Hippocampal formation (tissue), 2 donors: ENCODE results near the gene FRG2C.
A peak's percentile ranks its signal among the peaks of the same experiment; 100 is the strongest.
"Not testable (repeated sequence)": the region's sequence is repeated elsewhere in the genome, so short reads cannot be mapped to it uniquely, and the experiment has no call there.

Experiments
- DNase-seq, 2 donors: peaks; one replicate each; lab custom pipeline; 2025; lab: John Stamatoyannopoulos, UW

The FRG2C gene

DNA sequence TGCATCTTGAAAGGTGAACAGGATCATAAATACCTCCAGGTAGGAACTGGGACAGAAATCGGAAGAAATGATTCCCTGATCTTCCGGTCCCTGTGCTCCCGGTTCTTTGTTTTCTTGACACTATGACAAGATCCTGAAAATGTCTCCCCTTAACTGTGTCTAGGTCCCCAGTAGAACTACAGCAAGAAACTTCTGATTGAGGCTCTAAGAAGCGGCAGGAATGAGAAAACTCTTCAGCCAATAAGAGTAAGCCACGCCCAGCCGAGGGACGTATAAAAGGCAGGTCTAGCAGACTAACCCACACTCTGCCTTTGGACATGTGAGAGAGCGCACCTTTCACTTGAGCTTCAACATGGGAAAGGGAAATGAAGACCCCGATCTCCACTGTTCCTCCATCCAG lies at the start of gene FRG2C:
Gene FRG2C, plus strand, starts transcription at position 301 of the 400 bp plus-strand sequence. Its CDS starts 52 bp downstream, at position 353.
- DNase-seq, result not testable (repeated sequence)

DNA sequence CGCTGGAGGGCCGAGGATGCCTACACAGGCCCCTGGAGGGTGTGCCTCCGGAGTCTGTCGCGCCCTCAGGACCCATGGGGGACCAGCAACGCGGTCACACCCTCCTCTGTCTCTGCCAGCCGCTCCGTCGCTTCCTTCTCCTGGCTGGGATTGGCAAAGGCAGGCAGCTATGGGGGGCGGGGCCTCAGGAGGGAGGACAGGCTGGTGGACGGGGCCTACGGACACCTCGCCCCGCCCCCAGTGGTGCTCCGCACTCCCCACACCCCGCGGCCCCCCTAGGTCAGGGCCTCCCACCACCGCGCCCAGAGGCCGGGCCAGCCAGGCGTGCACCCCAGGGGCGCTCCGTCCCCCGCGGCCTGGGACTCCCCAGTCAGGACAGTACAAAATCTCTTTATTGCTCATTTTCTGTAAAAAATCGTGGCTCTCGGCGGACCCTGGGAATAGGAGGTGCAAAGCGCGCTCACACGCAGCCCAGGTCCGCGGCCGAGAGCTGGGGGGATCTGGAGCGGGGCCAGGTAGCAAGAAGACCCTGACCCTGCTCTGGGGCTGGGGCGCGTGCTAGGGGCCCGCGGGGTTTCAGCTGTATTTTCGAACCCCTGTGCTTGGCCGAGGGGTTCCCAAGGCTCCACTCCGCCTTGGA lies 45.3 kb upstream of the FRG2C start:
- peak in 1 of 2 donors; percentile 8 for DNase-seq

DNA sequence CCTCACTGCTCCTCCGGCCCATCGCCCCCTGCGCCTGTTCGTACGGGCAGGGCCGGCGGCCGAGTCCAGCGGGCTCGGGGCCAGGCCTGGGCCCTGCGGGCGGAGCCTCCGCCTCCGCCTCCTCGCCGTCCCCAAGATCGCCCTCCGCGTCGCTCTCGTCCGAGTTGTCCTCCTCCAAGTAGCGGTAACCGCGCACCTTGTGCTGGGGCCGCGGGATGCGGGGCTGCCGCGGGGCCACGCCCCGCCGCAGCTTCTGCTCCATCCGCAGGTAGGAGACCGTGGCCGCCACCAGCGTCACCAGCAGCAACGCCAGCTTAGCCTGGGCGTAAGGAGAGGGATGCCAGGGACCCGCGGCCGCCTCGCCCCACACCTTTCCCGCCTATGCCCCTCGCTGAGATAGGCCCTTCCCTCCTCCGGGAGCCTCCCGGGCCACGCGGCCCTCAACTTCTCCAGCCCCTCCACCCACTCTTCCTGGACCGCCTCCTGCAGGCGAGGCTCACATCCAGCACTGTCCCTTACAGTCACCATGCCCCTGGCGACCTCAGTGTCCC lies 44.6 kb upstream of the FRG2C start:
- DNase-seq, result not testable (repeated sequence)

DNA sequence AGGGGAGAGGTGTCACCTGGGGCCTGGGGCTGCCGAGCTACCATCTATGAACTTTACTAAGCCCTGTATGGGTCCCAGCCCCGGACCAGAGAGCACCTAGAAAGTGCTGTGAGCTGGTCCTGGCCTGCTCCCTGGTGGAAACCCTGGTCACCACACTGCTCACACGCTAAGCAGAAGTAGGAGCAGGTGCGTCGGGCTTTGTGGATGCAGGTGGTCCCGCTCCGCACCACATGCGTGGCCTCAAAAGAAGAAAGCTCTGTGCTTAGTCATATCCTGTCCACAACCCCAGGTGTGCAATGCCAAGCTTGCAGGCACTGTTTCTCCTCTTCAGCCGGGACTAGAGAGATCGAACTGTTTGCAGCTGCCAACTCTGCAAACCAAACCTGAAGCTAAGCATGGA lies 42.4 kb upstream of the FRG2C start:
- DNase-seq, result not testable (repeated sequence)

DNA sequence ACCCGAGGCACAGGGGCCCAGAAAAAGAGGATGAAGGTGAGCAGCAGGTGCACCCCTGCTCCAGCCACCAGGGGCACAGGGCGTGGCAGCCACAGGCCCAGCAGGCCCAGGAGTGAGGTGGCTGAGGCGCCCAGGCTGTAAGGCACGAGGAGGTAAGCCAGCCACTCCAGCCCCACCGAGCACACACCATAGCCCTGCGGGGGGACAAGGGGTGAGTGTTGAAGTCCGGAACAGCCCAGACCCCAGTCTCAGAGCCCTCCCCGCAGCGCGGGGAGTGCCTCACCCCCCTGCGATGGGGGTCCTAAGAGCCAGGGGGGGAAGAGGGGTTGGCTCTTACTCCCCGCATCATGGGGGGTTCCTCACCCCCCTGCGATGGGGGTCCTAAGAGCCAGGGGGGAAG lies 40.5 kb upstream of the FRG2C start:
- not testable (repeated sequence) for DNase-seq

DNA sequence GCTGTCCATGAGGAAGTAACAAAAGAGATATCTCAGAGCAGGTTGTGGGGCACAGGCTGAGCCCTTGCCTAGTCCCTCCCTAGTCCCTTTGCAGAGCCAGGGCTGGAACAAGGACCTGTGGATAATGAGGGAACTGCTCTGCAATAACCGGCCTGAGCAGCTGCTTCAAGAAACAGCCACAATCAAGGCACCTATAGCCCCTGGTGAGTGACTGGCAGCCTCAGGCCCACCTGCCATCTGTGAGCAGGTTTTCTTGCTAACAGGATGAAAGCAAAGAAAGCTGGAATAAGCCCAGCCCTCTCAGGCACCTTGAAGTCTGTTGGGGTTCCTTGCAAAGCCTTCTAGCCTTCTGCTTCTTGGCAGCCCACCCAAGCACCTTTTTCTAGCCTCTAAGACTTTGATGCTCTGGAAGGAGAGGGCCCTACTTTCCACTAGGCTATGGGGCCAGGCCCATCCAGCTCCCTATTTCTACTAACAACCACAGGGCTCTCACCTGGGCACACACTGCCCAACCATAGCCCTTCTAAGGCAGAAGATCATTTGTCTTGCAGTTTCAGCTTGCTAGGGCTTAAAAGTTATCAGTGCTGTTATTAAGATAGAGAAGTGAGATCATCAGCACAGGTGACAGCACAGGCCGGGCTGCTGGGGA lies 33.1 kb upstream of the FRG2C start:
- DNase-seq, result not testable (repeated sequence)

DNA sequence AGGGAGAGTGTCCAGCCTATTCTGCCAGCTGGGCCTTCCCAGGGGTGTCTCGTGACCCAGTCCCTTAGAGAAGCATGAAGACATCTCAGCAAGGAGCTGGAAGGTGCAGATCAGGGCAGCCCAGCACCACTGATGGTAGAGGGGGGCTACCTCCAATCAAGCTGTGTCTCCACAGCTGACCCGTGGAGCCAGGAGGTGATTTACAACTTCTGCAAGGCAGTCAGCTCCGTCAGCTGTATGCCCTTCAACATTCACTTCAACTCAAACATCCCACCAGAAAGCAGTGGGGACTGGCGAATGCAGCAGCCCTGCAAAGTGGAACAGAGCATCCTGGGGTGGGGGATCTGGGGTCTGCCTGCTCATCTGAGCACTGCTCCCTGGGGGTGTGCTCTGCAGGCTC lies 32.6 kb upstream of the FRG2C start:
- DNase-seq, result no peak

DNA sequence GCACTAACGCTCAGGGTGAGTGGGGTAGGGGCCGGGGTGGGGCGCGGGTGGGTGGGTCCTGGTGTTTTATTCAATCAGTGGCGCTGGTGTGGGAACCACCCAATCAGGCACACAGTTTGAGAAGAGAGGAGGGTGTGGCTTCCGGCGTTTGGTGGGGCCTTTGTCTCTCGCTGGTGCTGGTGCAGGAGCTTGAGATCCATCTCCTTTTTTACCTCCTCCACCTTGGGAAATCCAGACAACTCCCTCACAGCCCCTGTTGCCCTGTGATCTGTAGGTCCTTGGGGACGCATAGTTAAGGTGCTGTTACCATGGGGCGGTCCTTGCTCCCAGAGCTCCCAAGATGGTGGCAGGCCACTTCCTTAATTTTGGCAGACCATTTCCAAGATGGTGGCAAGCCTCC lies 25.2 kb upstream of the FRG2C start:
- DNase-seq, result not testable (repeated sequence)

DNA sequence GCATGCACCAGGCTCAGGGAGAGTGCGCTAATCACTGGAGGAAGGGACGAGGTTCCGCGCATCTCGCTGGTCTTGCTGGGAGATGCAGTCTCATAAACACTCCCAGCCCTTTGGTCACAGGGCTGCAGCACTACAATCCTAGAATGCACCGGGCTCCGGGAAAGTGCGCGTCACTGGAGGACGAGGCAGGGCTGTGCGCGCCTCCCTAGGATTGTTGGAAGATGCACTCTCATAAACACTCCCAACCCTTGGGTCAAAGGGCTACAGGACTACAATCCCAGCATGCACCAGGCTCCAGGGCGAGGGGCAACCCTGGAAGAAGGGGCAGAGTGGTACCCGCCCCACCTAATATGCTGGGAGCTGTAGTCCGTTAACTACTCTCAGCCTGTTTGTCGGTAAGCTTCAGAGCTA lies 23.0 kb upstream of the FRG2C start:
- DNase-seq, result not testable (repeated sequence)

DNA sequence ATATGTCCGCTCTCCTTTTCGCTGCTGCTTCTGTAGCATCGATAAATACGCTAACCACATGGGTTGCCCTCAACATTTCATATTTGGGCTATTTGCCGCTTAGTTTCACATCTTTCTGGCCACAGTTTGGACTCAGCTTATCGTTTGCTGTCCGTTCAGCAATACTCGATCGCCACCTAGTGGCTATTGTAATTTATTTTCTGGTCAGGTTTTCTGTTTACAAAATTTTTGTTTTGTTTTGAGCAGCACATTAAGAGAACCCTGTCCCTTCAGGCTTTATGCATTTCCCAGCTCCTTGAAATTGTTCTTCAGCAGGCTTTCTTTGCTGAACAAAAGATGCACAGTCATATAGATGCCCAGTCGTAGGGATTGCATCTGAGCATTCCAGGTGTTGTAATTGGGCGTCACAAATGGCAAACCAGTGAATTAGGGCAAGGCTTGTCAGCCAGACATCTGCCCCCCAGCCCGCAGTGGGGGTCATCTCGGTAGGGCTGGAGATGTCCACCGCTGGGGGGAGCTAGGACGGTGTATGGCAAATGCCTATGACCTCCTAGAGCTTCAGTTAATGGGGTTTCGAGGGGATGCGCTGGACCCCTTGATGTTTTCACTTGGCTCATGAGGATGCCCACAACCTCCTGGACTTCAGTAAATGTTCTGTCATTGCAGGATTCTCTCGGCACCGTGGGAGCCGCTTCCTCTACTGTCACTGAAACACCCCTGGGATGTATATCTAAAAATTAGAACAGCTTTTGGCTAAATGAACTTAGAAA lies 20.9 kb upstream of the FRG2C start:
- not testable (repeated sequence) for DNase-seq

DNA sequence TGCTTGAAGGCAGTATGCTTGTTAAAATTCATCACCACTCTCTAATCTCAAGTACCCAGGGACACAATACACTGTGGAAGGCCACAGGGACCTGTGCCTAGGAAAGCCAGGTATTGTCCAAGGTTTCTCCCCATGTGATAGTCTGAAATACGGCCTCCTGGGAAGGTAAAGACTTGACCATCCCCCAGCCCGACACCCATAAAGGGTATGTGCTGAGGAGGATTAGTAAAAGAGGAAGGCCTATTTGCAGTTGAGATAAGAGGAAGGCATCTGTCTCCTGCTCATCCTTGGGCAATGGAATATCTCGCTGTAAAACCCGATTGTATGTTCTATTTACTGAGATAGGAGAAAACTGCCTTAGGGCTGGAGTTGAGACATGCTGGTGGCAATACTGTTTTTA lies 18.6 kb upstream of the FRG2C start:
- DNase-seq, result not testable (repeated sequence)

DNA sequence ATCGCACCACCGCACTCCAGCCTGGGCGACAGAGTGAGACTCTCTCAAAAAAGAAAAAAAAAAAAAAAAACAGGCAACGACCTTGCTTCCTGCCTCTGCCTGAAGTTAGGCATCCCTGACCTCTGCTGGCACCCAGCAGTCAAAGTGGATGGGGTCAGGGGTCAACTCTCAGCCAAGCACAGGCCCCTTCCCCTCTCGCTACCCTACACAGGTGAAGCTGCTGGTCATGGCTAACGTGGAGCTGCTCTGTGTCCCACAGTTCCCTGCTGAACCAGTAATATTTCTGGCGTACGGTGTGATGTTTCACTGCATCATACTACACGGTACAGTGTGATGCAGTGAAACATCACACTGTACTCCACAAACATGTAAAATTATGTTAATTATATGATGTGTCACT lies 13.9 kb upstream of the FRG2C start:
- no peak for DNase-seq

DNA sequence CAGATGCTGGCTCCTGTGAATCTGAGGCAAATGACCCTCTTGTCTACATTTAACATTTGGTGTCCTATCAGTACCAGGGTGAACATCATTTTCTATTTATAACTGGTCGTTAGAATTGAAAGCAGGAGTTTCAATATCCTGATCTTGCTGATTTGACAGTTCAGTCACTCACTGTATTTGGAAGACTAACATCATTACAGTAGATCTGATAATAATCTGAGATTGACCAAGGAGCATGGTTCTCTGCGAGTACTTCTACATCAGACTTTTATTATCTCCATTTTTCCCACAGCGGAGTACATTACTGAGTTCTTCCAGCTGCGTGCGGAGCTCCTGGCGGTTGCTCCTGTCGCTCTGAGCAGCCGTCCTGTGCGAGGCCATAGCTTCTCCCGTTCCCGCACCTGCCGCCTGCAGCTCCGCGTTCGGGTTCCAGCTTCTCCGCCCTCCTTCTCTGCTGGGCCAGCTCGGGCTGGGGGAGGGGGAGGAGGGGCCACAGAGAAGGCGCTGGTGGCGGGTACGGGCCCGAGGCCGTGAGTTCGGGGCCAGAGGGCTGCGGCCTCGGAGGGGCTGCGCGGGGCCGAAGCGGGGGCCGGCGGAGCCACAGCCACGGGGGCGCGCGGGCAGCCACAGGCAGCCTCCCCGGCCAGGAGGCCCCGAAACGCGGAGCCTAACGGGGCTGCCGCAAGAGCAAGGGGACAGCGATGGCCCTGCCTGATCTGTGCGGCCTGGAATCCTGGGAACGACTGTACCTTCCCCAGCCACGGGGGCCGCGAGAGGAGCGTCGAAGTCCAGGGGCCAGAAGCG lies 8.8 kb upstream of the FRG2C start:
- not testable (repeated sequence) for DNase-seq

DNA sequence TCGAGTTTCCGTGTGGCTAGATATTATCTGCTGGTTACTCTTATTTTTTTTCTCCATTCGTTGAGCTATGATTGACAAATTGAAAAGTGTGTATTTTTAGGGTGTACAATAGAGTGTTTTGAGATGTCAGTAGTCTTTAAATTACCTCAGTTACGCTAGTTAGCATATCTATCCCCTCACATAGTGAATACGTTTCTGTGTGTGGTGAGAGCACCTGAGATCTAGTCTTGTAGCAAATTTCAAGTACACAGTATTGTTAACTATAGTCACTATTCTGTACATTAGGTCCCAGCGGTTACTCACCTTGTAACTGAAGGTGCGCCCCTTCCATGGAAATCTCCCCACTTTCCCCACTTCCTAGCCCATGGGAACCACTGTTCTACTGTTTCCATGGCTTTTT lies 8.2 kb upstream of the FRG2C start:
- not testable (repeated sequence) for DNase-seq

DNA sequence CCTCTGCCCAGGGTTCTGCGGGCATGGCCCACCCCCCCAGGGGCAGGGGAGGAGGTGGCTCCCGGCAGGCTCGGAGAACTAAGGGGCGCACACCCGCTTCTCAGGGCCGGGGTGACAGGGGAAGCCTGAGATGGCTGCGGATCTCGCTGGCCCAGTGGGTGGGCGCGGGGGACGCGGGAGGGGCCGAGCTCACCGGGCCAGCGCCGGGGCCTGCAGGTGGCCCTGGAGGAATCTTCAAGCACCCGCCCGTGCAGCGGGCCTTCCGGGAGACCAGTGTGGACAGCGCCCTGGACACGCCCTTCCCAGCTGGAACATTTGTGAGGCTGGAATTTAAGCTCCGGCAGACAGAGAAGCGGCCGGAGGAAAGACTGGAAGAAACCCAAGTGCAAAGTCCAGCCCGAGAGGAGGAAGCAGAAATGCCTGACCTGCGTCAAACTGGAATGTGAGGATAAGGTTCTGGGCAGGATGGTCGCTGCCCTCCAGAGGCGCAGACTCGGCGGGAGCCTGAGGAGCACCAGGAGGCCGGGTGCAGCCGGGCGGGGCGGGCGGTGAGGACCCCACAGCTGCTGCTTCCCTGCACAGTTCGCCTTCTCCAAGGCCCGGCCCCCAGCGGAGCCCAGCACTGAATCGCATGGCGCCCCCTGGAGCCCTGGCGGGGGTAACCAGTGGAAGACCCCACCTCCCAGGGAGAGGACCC lies 5.6 kb upstream of the FRG2C start:
- DNase-seq, result not testable (repeated sequence)

DNA sequence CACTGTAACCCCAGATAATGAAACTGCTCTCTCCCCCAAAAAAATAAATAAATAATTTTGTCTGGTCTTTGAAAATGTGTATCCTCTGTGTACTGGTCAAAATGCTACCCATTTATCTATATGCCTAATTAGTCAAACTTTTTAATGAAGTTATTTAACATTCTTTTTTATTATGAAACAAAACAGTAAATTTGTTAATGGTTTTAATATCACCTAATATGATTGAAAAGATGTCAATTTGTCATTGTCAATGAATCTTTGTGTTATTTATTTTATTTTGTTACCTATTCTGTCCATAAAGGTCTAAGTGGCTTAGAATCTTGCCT lies 5.1 kb upstream of the FRG2C start:
- not testable (repeated sequence) for DNase-seq

DNA sequence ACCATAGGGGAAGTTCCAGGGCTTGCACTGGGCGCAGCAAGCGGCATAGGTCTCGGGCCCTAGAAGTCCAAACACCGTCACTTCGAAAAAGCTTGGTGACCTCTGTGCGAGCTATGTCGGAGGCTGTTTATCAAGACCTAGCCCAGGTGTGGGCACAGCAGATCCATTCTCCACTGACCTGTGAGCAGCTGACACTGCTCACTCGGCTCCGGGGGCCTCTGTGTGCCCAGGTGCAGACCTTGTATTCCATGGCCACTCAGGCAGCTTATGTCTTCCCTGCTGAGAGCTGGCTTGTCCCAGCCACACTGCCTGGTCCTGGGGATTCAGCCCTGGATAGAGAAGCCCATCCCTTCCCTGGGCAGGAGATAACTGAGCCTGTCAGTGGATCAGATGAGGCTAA lies 1.5 kb downstream of the FRG2C start:
- not testable (repeated sequence) for DNase-seq

DNA sequence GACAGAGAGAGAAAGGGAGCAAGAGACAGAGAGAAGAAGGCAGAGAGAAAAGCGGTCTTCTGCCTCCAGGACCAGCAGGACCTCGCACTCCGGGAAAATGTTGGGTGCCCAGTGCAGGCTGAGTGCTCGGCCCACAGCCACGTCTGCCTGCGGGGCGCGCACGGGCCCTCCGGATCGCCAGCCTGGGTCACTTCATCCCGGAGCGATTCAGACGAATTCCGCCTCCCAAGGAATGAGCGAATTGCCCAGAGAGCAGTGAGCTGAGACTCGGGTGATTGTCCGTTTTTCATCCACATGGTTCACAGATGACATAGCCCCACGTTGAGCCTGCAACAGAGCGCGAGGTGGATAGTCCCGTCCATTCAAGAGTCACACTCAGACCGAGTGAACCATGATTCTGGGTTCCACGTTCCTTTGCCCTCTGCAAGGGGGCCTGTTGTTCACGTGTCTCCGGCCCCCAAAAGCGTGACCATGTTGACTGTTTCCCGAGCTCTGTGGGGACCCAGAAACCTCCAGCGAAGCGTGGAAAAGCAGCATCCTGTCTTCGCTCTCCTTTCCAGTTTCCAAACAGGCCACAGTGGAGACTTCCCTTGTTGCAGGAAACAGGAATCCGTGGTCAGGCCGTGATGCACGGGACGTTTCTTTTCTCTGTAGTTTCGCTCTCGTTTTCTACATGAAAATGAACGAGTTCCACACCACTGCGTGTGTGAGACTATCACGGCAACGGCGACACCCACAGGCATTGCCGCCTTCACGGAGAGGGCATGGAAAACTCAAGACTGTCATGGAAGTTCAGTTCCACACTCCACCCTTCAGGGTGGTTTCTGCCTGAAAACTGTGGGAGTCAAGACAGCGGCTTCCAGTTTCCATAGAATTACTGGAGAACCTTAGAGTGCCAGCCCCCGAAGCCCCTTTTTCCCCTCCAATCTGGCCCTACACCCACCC lies 3.9 kb downstream of the FRG2C start:
- DNase-seq, result not testable (repeated sequence)

DNA sequence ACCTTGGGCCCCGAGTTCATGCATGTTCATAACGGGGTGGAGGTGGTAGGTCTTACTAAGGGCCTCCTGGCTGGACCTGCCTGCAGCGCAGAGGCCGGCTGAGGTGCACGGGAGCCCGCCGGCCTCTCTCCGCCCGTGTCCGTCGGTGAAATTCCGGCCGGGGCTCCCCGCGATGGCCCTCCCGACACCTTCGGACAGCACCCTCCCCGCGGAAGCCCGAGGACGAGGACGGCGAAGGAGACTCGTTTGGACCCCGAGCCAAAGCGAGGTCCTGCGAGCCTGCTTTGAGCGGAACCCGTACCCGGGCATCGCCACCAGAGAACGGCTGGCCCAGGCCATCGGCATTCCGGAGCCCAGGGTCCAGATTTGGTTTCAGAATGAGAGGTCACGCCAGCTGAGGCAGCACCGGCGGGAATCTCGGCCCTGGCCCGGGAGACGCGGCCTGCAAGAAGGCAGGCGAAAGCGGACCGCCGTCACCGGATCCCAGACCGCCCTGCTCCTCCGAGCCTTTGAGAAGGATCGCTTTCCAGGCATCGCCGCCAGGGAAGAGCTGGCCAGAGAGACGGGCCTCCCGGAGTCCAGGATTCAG lies 4.7 kb downstream of the FRG2C start:
- DNase-seq, result not testable (repeated sequence)
